RKO (cell line): Measurements from ENCODE around the gene MDM1.

Source experiments
- DNase-seq: peaks from one replicate; pipeline ENCODE4 v3.0.0-alpha.2; 2016; ENCODE audit warnings: low spot score

Gene MDM1

GRCh38 chr12:68331869-68332727 is at the start of gene MDM1:
TSS of gene MDM1 (minus strand) at chr12:68332362. CDS start at chr12:68332245, 117 bp downstream.
- peak; percentile 99 for DNase-seq

- no peak for DNase-seq
Measured at GRCh38 chr12:68381476-68382219, 49.5 kb upstream of the MDM1 start.

- DNase-seq, result no peak
Measured at GRCh38 chr12:68378872-68379606, 46.9 kb upstream of the MDM1 start.

- no peak for DNase-seq
Measured at GRCh38 chr12:68377881-68378280, 45.7 kb upstream of the MDM1 start.

- DNase-seq, result no peak
Measured at GRCh38 chr12:68376901-68377300, 44.7 kb upstream of the MDM1 start.

- DNase-seq, result no peak
Measured at GRCh38 chr12:68375756-68376695, 43.9 kb upstream of the MDM1 start.

GRCh38 chr12:68374307-68374982 is 42.3 kb upstream of the MDM1 start:
- DNase-seq, result no peak

- DNase-seq, result no peak
Measured at GRCh38 chr12:68370667-68371066, 38.5 kb upstream of the MDM1 start.

GRCh38 chr12:68370006-68370590 is 37.9 kb upstream of the MDM1 start:
- DNase-seq, result no peak

- DNase-seq, result no peak
Measured at GRCh38 chr12:68368327-68368726, 36.2 kb upstream of the MDM1 start.

GRCh38 chr12:68367903-68368302 is 35.7 kb upstream of the MDM1 start:
- no peak for DNase-seq

- no peak for DNase-seq
Measured at GRCh38 chr12:68367116-68367515, 35.0 kb upstream of the MDM1 start.

- peak; percentile 96 for DNase-seq
Measured at GRCh38 chr12:68364893-68365725, 32.9 kb upstream of the MDM1 start.

- DNase-seq, result no peak
Measured at GRCh38 chr12:68364328-68364727, 32.2 kb upstream of the MDM1 start.

GRCh38 chr12:68361953-68362352 is 29.8 kb upstream of the MDM1 start:
- no peak for DNase-seq

GRCh38 chr12:68359674-68360073 is 27.5 kb upstream of the MDM1 start:
- DNase-seq, result no peak

GRCh38 chr12:68358532-68359485 is 26.6 kb upstream of the MDM1 start:
- peak; percentile 86 for DNase-seq

- DNase-seq, result no peak
Measured at GRCh38 chr12:68356986-68357385, 24.8 kb upstream of the MDM1 start.
